ENCODE data around the gene COBL.

DNA sequence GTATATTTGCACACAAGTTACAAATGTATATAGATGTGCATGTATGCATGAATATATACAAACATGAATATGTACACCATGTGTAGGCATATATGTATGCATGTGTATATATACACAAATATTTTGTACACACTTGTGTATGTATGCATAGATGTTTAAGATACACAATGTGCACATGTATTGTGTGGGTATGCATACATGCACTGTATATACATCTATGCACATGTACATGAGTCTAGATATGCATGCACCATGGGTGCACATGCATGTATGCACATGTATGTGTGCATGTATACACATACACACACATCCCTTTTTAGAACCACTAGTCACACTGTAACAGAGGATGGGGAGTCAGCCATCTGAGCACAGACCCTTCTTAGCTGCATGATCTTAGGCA, 249.4 kb downstream of the COBL start:
- TF ChIP-seq CTCF (conservative IDR thresholded peaks at IDR 0.05; ENCODE audit: low read length) (no peak), EZH2phosphoT487 (IDR thresholded peaks at IDR 0.05; ENCODE audit: borderline replicate concordance) (no peak)

Data from Loucy (cell line).